Keratinocyte (primary cell): Measurements from ENCODE around the gene CFAP68. TPM values are rescaled to one million over a fixed set of nuclear protein-coding genes. Genes with fewer than 3 reads are reported as not detected.

Experiments used
- DNase-seq: peaks from one replicate; pipeline ENCODE4 v3.0.0-alpha.2; 2011; ENCODE audit warnings: low read depth, missing footprints, low spot score
- FAIRE-seq: peaks from 2 replicates; lab custom pipeline; 2011; peaks lifted over from hg19 to GRCh38; lab: Jason Lieb, UNC
- H2AFZ ChIP-seq: 2 replicates; pipeline ENCODE4 v1.6.0; 2012; ENCODE audit warnings: low read length, control low read depth, inconsistent platforms; ENCODE audit not compliant: control insufficient read depth
- H3K27ac ChIP-seq: 2 replicates; pipeline ENCODE4 v1.5.1; 2011; ENCODE audit warnings: low read length; ENCODE audit not compliant: control insufficient read depth, insufficient read depth
- H3K27me3 ChIP-seq: 3 replicates; pipeline ENCODE4 v1.6.0; 2011; ENCODE audit warnings: low read length; ENCODE audit not compliant: control insufficient read depth, insufficient read depth; ENCODE audit errors: extremely low read depth
- H3K36me3 ChIP-seq, 2 experiments: 2 replicates in 1 of 2; 3 replicates in 1 of 2; pipeline ENCODE4 v1.5.1; 2011; ENCODE audit warnings: low read length in 2 of 2, mild to moderate bottlenecking in 1 of 2; ENCODE audit not compliant: control insufficient read depth in 2 of 2, insufficient read depth in 2 of 2; ENCODE audit errors: extremely low read depth in 1 of 2
- H3K4me1 ChIP-seq: 3 replicates; pipeline ENCODE4 v1.5.1; 2011; ENCODE audit warnings: low read length; ENCODE audit not compliant: control insufficient read depth, insufficient read depth; ENCODE audit errors: extremely low read depth
- H3K4me2 ChIP-seq: 3 replicates; pipeline ENCODE4 v1.6.0; 2011; ENCODE audit warnings: low read depth, low read length; ENCODE audit not compliant: control insufficient read depth, insufficient read depth; ENCODE audit errors: extremely low read depth
- H3K4me3 ChIP-seq, 3 experiments: fragments of 200-600 bp in 1 of 3; sonication (generic) in 1 of 3; 2 replicates in 2 of 3; 3 replicates in 1 of 3; pipeline ENCODE4 v1.5.1; 2011 to 2016; ENCODE audit warnings: low read length in 3 of 3, mild to moderate bottlenecking in 3 of 3, control low read depth in 2 of 3, inconsistent platforms in 1 of 3, low read depth in 1 of 3, mixed read lengths in 1 of 3, mixed run types in 1 of 3, moderate library complexity in 1 of 3; ENCODE audit not compliant: control insufficient read depth in 2 of 3, insufficient read depth in 2 of 3; ENCODE audit errors: extremely low read depth in 1 of 3
- H3K79me2 ChIP-seq: 2 replicates; pipeline ENCODE4 v1.6.0; 2012; ENCODE audit warnings: low read length; ENCODE audit not compliant: control insufficient read depth, insufficient read depth
- H3K9ac ChIP-seq: 3 replicates; pipeline ENCODE4 v1.6.0; 2011; ENCODE audit warnings: low read length; ENCODE audit not compliant: control insufficient read depth, insufficient read depth; ENCODE audit errors: extremely low read depth
- H3K9me1 ChIP-seq: 3 replicates; pipeline ENCODE4 v1.6.0; 2011; ENCODE audit warnings: low read length; ENCODE audit not compliant: control insufficient read depth, insufficient read depth; ENCODE audit errors: extremely low read depth
- H3K9me3 ChIP-seq: 2 replicates; pipeline ENCODE4 v1.5.1; 2012; ENCODE audit warnings: low read depth, low read length; ENCODE audit not compliant: control insufficient read depth
- H4K20me1 ChIP-seq: 3 replicates; pipeline ENCODE4 v1.6.0; 2011; ENCODE audit warnings: low read length; ENCODE audit not compliant: control insufficient read depth, insufficient read depth; ENCODE audit errors: extremely low read depth
- EZH2 ChIP-seq: IDR thresholded peaks from one replicate; pipeline ENCODE4 v1.6.1; 2012; ENCODE audit warnings: inconsistent platforms, mild to moderate bottlenecking, low read length, moderate library complexity
- dilution Hi-C: fragments of 300-500 bp; cut with MboI; formaldehyde crosslinking; loops from one replicate; pipeline ENCODE4 v1.7.0; 2020; ENCODE audit warnings: low sequenced_read_pairs; ENCODE audit not compliant: extremely low pct_ligation_motif_present
- polyA plus RNA-seq, 5 experiments: library from polyadenylated mRNA; depleted of rRNA in 3 of 5; stranded (reverse) in 3 of 5; stranded (forward) in 1 of 5; unstranded in 1 of 5; fragments of >200 nt; gene quantifications; 1 replicate in 1 of 5; 2 replicates in 3 of 5; 3 replicates in 1 of 5; pipeline versions ENCODE4 v1.2.1 to v1.2.3, GENCODE V29; 2011 to 2012; ENCODE audit warnings: missing spikeins in 2 of 5, low read depth in 1 of 5, low replicate concordance in 1 of 5
- TF ChIP-seq, protein P1 (sequence below), 3 experiments: IDR thresholded peaks in 1 of 3; conservative IDR thresholded peaks in 1 of 3; optimal IDR thresholded peaks in 1 of 3; 2 replicates in 2 of 3; 3 replicates in 1 of 3; pipeline versions ENCODE3 to v1.5.1; 2011; ENCODE audit warnings: low read length in 3 of 3, mild to moderate bottlenecking in 3 of 3, moderate library complexity in 2 of 3, control low read depth in 1 of 3, inconsistent platforms in 1 of 3; ENCODE audit not compliant: insufficient read depth in 2 of 3; ENCODE audit errors: extremely low read depth in 1 of 3

The CFAP68 gene
- polyA plus RNA-seq, 1 donor (not counting 4 experiments of a cell fraction or from before 2014, with no cell fraction given) = 63.8 TPM

DNA sequence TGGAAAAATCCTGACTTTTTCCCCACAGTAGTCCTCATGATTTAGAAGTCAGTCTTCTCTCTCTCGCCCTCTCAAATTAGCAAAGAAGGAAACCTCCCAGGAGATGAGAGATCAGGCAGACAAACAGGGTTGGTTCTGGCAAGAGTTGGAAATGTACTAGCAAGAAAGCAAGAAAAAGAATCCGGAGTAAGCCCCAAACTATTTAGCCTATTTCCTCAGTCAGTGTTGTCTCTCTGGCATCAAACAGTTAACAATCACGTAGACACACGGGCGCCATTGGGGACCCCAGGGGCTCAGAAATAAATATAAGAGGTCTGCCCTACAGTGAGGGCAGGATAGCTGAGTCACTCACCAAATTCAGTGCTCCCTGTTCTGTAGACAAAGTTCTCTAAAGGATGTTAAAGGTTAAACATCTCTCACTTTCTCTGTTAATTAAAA is 44.0 kb downstream of the CFAP68 start:
- peaks cover 24% of the 10 kb centered on the region for H3K4me1 ChIP-seq
- H3K79me2 ChIP-seq = no peaks in the 10 kb centered on the region
- peak overlapping the region; percentile 10 for H3K4me2 ChIP-seq
- H3K27ac ChIP-seq = no peak overlapping the region
- TF ChIP-seq, protein P1, sequence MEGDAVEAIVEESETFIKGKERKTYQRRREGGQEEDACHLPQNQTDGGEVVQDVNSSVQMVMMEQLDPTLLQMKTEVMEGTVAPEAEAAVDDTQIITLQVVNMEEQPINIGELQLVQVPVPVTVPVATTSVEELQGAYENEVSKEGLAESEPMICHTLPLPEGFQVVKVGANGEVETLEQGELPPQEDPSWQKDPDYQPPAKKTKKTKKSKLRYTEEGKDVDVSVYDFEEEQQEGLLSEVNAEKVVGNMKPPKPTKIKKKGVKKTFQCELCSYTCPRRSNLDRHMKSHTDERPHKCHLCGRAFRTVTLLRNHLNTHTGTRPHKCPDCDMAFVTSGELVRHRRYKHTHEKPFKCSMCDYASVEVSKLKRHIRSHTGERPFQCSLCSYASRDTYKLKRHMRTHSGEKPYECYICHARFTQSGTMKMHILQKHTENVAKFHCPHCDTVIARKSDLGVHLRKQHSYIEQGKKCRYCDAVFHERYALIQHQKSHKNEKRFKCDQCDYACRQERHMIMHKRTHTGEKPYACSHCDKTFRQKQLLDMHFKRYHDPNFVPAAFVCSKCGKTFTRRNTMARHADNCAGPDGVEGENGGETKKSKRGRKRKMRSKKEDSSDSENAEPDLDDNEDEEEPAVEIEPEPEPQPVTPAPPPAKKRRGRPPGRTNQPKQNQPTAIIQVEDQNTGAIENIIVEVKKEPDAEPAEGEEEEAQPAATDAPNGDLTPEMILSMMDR (optimal IDR thresholded peaks at IDR 0.05 in 1 of 3, IDR thresholded peaks at IDR 0.05 in 1 of 3, conservative IDR thresholded peaks at IDR 0.05 in 1 of 3; ENCODE audit: extremely low read depth in 1 of 3, insufficient read depth in 2 of 3, low read length in 3 of 3) = no peak
- TF ChIP-seq EZH2 = no peak
- DNase-seq = no peak
- H4K20me1 ChIP-seq = no peaks in the 10 kb centered on the region
- no peaks in the 10 kb centered on the region for H3K36me3 ChIP-seq
- no peak for FAIRE-seq
- H3K9ac ChIP-seq = no peak overlapping the region
- no peak overlapping the region for H3K4me3 ChIP-seq
- H2AFZ ChIP-seq = peak overlapping the region; percentile 16
- dilution Hi-C loops = no loop called here
- no peaks in the 10 kb centered on the region for H3K27me3 ChIP-seq
- no peaks in the 10 kb centered on the region for H3K9me3 ChIP-seq
- H3K9me1 ChIP-seq = no peaks in the 10 kb centered on the region

DNA sequence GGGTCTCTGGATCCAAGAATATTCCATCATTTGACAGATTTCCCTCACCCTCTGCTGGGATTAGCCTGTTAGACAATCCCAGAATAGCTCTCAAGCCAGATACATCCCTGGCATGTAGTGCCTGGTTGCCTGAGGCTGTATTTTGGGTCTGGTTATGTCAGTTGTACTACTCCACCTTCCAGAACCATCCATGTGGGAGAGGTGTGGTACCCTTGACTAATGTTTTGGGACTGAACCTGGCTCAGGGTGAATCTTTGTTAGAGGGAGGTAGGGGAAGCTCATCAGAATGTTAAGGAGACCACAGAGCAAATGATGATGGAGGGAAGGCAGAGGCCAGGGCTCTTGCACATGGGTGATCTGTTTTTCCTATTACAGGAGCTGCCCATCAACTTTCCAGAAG is 44.6 kb downstream of the CFAP68 start:
- H4K20me1 ChIP-seq = no peaks in the 10 kb centered on the region
- FAIRE-seq (no peak), DNase-seq (no peak)
- H3K4me1 ChIP-seq = peaks cover 18% of the 10 kb centered on the region
- no peak overlapping the region for H3K9ac ChIP-seq
- H3K27ac ChIP-seq = no peak overlapping the region
- TF ChIP-seq, protein P1 (optimal IDR thresholded peaks at IDR 0.05 in 1 of 3, IDR thresholded peaks at IDR 0.05 in 1 of 3, conservative IDR thresholded peaks at IDR 0.05 in 1 of 3; ENCODE audit: extremely low read depth in 1 of 3, insufficient read depth in 2 of 3, low read length in 3 of 3) = no peak
- no peak for TF ChIP-seq EZH2
- no peaks in the 10 kb centered on the region for H3K9me3 ChIP-seq
- no peaks in the 10 kb centered on the region for H3K79me2 ChIP-seq
- H3K36me3 ChIP-seq = no peaks in the 10 kb centered on the region
- no peak overlapping the region for H3K4me2 ChIP-seq
- no peaks in the 10 kb centered on the region for H3K27me3 ChIP-seq
- dilution Hi-C loops = no loop called here
- no peaks in the 10 kb centered on the region for H3K9me1 ChIP-seq
- H2AFZ ChIP-seq = no peak overlapping the region
- no peak overlapping the region for H3K4me3 ChIP-seq
